Choroid plexus epithelial cell (primary cell): Measurements from ENCODE around the gene CAMKMT.
A peak's percentile ranks its signal among the peaks of the same experiment; 100 is the strongest.

Experiments used
- DNase-seq: peaks from one replicate; pipeline ENCODE4 v3.0.0-alpha.2; 2010; ENCODE audit warnings: low read depth
- H3K4me3 ChIP-seq: 2 replicates; pipeline ENCODE4 v1.5.1; 2011; ENCODE audit warnings: low read depth, mild to moderate bottlenecking, control low read depth, low read length, moderate library complexity
- TF ChIP-seq, protein P1 (sequence below): conservative IDR thresholded peaks from 2 replicates; pipeline ENCODE4 v1.5.1; 2011; ENCODE audit warnings: low read depth, mild to moderate bottlenecking, control low read depth, inconsistent platforms, low read length, moderate library complexity

Gene CAMKMT

DNA sequence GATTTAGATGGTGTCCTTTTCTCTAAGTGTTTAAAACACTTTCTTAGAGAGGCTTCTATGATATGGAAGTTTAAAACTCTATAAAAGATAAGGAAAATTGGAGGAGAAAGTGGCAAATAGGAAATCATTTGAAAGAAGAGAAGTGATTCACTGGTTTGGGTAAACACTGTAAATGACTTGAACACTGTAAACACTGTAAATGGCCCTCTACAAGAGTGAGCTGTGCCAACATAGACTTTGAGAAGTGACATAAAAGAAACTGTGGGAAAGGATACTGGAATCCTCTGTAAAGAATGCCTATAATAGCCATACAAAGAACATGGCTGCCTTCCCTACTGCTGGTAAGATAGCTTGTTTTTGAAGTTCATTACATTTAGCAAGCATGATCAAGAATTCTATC is 368.8 kb downstream of the CAMKMT start:
- no peak overlapping the region for H3K4me3 ChIP-seq
- no peak for DNase-seq
- TF ChIP-seq, protein P1, sequence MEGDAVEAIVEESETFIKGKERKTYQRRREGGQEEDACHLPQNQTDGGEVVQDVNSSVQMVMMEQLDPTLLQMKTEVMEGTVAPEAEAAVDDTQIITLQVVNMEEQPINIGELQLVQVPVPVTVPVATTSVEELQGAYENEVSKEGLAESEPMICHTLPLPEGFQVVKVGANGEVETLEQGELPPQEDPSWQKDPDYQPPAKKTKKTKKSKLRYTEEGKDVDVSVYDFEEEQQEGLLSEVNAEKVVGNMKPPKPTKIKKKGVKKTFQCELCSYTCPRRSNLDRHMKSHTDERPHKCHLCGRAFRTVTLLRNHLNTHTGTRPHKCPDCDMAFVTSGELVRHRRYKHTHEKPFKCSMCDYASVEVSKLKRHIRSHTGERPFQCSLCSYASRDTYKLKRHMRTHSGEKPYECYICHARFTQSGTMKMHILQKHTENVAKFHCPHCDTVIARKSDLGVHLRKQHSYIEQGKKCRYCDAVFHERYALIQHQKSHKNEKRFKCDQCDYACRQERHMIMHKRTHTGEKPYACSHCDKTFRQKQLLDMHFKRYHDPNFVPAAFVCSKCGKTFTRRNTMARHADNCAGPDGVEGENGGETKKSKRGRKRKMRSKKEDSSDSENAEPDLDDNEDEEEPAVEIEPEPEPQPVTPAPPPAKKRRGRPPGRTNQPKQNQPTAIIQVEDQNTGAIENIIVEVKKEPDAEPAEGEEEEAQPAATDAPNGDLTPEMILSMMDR: no peak

DNA sequence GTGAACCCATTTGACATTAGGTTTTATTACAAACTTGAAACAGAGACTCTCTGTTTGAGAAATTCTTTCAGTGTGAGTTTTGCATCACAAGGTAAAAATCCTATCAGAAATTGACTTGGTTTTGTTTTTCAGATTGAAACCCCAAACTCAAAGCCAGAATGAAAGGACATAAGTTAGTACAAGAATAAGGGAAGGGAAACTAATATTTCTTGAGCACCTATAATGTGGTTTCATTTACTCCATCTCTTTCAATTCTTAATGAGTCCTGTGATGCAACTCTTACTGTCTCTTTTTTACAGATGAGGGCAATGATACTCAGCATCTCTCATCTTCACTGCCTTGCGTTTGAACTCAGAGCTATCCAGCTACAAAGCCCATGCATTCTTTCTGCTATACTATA is 369.8 kb downstream of the CAMKMT start:
- no peak for DNase-seq
- H3K4me3 ChIP-seq: no peak overlapping the region
- TF ChIP-seq, protein P1: no peak

DNA sequence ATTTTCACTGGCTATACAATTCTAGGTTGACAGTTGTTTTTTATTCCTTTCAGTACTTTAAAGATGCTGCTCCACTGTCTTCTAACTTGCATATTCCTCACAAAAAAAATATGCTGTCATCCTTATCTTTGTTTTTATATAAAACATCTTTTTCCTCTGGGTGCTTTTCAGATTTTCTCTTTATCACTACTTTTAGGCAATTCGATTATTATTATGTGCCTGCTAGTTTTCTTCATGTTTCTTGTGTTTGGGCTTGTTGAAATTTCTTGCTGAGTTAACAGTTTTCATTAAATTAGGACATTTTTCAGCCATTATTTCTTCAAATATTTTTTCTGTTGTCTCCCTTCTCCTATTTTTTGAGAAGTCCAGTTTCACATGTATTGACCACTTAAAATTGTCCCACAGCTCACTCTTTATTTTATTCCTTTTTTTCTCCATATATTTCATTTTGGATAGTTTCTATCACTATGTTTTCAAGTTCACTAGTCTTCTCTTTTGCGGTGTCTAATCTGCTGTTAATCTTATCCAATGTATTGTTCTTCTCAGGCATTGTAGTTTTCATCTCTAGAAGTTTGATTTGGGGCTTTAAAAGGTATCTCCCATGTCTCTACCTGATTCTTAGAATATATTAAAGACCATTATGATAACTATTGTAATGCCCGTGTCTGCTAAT is 374.7 kb downstream of the CAMKMT start:
- H3K4me3 ChIP-seq: no peak overlapping the region
- no peak for DNase-seq
- TF ChIP-seq, protein P1: no peak

DNA sequence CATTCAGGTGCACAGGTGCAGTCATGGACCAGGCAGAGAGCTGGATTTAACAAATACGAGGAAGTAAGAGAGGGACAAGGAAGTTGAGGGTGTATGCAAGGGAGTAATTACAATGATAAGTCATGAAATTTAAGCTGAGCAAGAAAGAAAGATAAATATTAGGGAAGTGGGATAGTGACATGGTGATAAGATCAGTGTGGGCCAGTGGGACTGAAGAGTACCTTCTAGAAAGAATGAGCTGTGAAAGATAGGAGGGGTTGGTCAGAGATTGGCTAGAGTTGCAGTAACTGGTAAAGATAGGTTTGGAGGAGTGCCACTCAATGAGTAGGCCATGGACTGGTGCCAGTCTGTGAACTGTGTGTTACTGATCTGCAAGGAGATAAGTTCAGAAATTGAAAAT is 378.9 kb downstream of the CAMKMT start:
- H3K4me3 ChIP-seq: no peak overlapping the region
- TF ChIP-seq, protein P1: no peak
- peak; percentile 3 for DNase-seq

DNA sequence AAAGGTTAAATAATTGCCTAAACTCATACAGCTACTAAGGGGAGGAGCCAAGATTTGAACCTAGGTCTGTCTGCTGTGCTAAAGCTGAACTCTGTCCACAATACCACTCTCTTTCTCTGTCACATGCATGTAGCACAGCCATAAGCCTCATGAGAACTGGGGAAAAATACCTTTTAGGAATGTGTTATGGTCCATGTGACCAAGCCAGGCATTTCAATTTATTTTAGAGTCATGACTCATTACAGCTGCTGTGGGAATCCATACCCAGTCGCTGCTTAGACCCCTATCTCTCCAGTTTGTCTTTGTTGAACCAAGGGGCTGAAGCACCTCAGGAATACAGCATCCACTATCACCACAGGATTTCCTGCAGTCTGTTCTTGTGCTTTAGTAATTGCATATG is 379.8 kb downstream of the CAMKMT start:
- H3K4me3 ChIP-seq: no peak overlapping the region

DNA sequence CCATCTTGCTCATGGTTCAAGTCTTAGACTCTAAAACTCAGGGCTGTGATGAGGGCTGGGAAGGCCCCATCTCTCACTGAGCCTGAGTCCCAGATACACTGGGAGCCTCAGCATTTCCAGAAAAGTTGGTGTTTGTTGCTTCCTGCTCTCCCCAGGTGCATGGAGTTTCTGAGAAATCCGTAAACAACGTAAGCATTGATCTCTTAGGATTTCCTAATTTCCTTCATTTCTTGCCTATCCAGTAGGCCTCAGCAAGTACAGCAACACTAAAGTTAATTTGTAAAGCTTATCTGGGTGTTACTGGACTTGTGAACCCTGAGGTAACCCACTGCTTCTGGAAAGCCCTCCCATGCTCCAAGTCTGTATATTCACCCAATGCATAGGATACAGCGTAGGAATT is 380.3 kb downstream of the CAMKMT start:
- TF ChIP-seq, protein P1: no peak
- H3K4me3 ChIP-seq: no peak overlapping the region
- DNase-seq: no peak

More for the DNA sequence above, 379.8 kb downstream of the CAMKMT start:
- TF ChIP-seq, protein P1: no peak
- peak; percentile 33 for DNase-seq

DNA sequence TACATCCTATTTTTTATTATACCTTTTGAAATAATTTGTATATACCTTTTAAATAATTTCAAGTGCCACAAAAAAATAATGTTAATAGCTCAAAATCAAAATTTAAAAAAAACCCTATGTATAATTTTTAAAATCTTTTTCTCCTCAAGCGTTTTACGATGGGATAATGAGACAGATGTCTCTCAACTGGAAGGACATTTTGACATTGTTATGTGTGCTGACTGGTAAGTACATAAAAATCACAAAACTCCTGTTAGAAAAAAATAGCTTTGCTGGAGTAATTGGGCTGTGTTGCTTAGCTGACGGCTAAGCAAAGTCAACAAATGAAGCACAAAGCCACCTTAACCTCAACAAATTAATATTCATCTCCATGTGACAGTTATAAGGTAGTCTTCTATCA is 381.7 kb downstream of the CAMKMT start:
- no peak overlapping the region for H3K4me3 ChIP-seq
- TF ChIP-seq, protein P1: no peak

More for the DNA sequence above, 381.7 kb downstream of the CAMKMT start:
- DNase-seq: no peak
